ENCODE data around the gene AGRP.

GRCh38 chr16:67458121-67458641, 25.2 kb downstream of the AGRP start:
- no peak for TF ChIP-seq CTCF (IDR thresholded peaks at IDR 0.05)
- no peak for TF ChIP-seq POLR2A (IDR thresholded peaks at IDR 0.05)

All from thyroid gland (tissue), 4 donors.